PC-3 (cell line): ENCODE results near the gene ATG7. TPM values are rescaled to one million over a fixed set of nuclear protein-coding genes. Genes with fewer than 3 reads are reported as not detected.

Experiments
- ATAC-seq: fragments of 200-7000 bp; cut with Tn5 transposase; 2 replicates; pipeline ENCODE4 v1.9.1; 2020; ENCODE audit warnings: mild to moderate bottlenecking, moderate library complexity
- BruUV-seq: library from RNA; stranded (reverse); fragments of 400-500 nt; replicated peaks from 2 replicates; lab custom pipeline; 2021; lab: Mats Ljungman, UMichigan
- CTCF ChIA-PET: fragments of 300-600 bp; sonication (Branson Sonifier 250); formaldehyde crosslinking; loops from one replicate; lab custom pipeline; 2022; ENCODE audit warnings: antibody characterized with exemption; lab: Charles Lee
- POLR2A ChIA-PET: fragments of 300-600 bp; sonication (Branson Sonifier 250); formaldehyde crosslinking; loops from one replicate; lab custom pipeline; 2022; ENCODE audit warnings: antibody characterized with exemption; ENCODE audit not compliant: unreplicated experiment; lab: Charles Lee
- DNase-seq: peaks from one replicate; pipeline ENCODE4 v3.0.0-alpha.2; 2015
- H2AFZ ChIP-seq: fragments of 300-600 bp; sonication (generic); 2 replicates; pipeline ENCODE4 v1.6.0; 2016; ENCODE audit warnings: antibody characterized with exemption, low read length
- H3F3A ChIP-seq: fragments of 300-600 bp; sonication (generic); one replicate; pipeline ENCODE4 v1.6.0; 2017; ENCODE audit warnings: antibody characterized with exemption, low read length, control low read depth, mild to moderate bottlenecking; ENCODE audit not compliant: unreplicated experiment
- H3K27ac ChIP-seq: fragments of 300-600 bp; sonication (generic); 2 replicates; pipeline ENCODE4 v1.5.1; 2016; ENCODE audit warnings: mild to moderate bottlenecking, low read length
- H3K27me3 ChIP-seq: fragments of 300-600 bp; sonication (generic); 2 replicates; pipeline ENCODE4 v1.6.1; 2016; ENCODE audit warnings: low read length, mixed read lengths
- H3K36me3 ChIP-seq: fragments of 300-600 bp; sonication (generic); 2 replicates; pipeline ENCODE4 v1.6.1; 2016; ENCODE audit warnings: low read depth, mixed run types, low read length, mixed read lengths
- H3K4me1 ChIP-seq: fragments of 300-600 bp; sonication (generic); 2 replicates; pipeline ENCODE4 v1.5.1; 2016; ENCODE audit warnings: low read length; ENCODE audit not compliant: insufficient read depth
- H3K4me2 ChIP-seq: fragments of 300-600 bp; sonication (generic); 2 replicates; pipeline ENCODE4 v1.6.0; 2016; ENCODE audit warnings: low read length
- H3K4me3 ChIP-seq: fragments of 300-600 bp; sonication (generic); 2 replicates; pipeline ENCODE4 v1.5.1; 2016; ENCODE audit warnings: mild to moderate bottlenecking, low read length, mixed read lengths
- H3K79me2 ChIP-seq: fragments of 300-600 bp; sonication (generic); 2 replicates; pipeline ENCODE4 v1.6.1; 2017; ENCODE audit warnings: low read length, mixed read lengths
- H3K9ac ChIP-seq: fragments of 300-600 bp; sonication (generic); 2 replicates; pipeline ENCODE4 v1.6.0; 2016; ENCODE audit warnings: mild to moderate bottlenecking, low read length
- H3K9me2 ChIP-seq: fragments of 300-600 bp; sonication (generic); replicated peaks from 2 replicates; pipeline ENCODE4 v1.6.1; 2016; ENCODE audit warnings: mixed run types, low read length, mixed read lengths
- H3K9me3 ChIP-seq: fragments of 300-600 bp; sonication (generic); 2 replicates; pipeline ENCODE4 v1.6.1; 2016; ENCODE audit warnings: low read length, mixed read lengths
- H4K20me1 ChIP-seq: fragments of 300-600 bp; sonication (generic); 2 replicates; pipeline ENCODE4 v1.6.1; 2016; ENCODE audit warnings: low read length, mixed read lengths
- CTCF ChIP-seq: fragments of 300-600 bp; sonication (generic); conservative IDR thresholded peaks from 2 replicates; pipeline ENCODE4 v1.5.1; 2017; ENCODE audit warnings: antibody characterized with exemption, low read depth, mild to moderate bottlenecking, low read length
- EZH2 ChIP-seq: fragments of 300-600 bp; sonication (generic); IDR thresholded peaks from one replicate; pipeline ENCODE4 v1.6.1; 2017; ENCODE audit warnings: antibody characterized with exemption, mild to moderate bottlenecking, low read length; ENCODE audit not compliant: unreplicated experiment
- EZH2phosphoT487 ChIP-seq: fragments of 300-600 bp; sonication (generic); IDR thresholded peaks from 2 replicates; pipeline ENCODE4 v1.6.1; 2018; ENCODE audit warnings: mild to moderate bottlenecking, antibody characterized with exemption, low read length, borderline replicate concordance
- intact Hi-C: fragments of 100-400 bp; cut with micrococcal nuclease; formaldehyde crosslinking; loops from 2 replicates; pipeline ENCODE4 v1.9.0; 2023
- total RNA-seq: library from RNA; depleted of rRNA; stranded (reverse); fragments of >200 nt; gene quantifications from 2 replicates; pipeline ENCODE4 v1.2.3, GENCODE V29; 2014

Gene ATG7
- total RNA-seq, 1 experiment from 2014 or later, result 36.5 TPM

- intact Hi-C loops, result no loop called here
- Histone ChIP-seq H3K4me1 (peaks cover 12% of the 10 kb centered on the region), H3K9ac (no peak overlapping the region), H3F3A (no peaks in the 10 kb centered on the region), H3K4me3 (no peak overlapping the region), H3K4me2 (no peak overlapping the region), H3K27me3 (no peaks in the 10 kb centered on the region), H3K27ac (no peak overlapping the region), H4K20me1 (no peaks in the 10 kb centered on the region), H3K79me2 (no peaks in the 10 kb centered on the region), H3K9me3 (no peaks in the 10 kb centered on the region), H2AFZ (no peak overlapping the region), H3K9me2 (no peaks in the 10 kb centered on the region), H3K36me3 (no peaks in the 10 kb centered on the region)
- DNase-seq, result no peak
- ChIA-PET CTCF (interaction anchor here (0.6 kb wide), 1 partner anchor 79 kb away, joined by 4 read pairs; no protein-coding TSS in a partner anchor), POLR2A (no interaction called here)
- BruUV-seq, result no TSS peak
- no peak for TF ChIP-seq EZH2
- no peak for TF ChIP-seq CTCF
- TF ChIP-seq EZH2phosphoT487, result no peak
- no peak for ATAC-seq
Measured at GRCh38 chr3:11535243-11535960, 263.2 kb downstream of the ATG7 start.

GRCh38 chr3:11536132-11536935 lies 264.1 kb downstream of the ATG7 start:
- no peak overlapping the region for H3K4me2 ChIP-seq
- no peaks in the 10 kb centered on the region for H3K36me3 ChIP-seq
- H3K27me3 ChIP-seq, result no peaks in the 10 kb centered on the region
- intact Hi-C loops, result no loop called here
- H2AFZ ChIP-seq, result no peak overlapping the region
- TF ChIP-seq CTCF (no peak), EZH2 (no peak), EZH2phosphoT487 (no peak)
- no peaks in the 10 kb centered on the region for H3K9me3 ChIP-seq
- BruUV-seq, result no TSS peak
- no peaks in the 10 kb centered on the region for H3F3A ChIP-seq
- no peaks in the 10 kb centered on the region for H3K9me2 ChIP-seq
- DNase-seq, result no peak
- no peaks in the 10 kb centered on the region for H3K79me2 ChIP-seq
- ChIA-PET POLR2A (interaction anchor here (0.5 kb wide), 1 partner anchor 12 kb away, joined by 5 read pairs; no protein-coding TSS in a partner anchor), CTCF (interaction anchor here (0.6 kb wide), 1 partner anchor 27 kb away, joined by 6 read pairs; no protein-coding TSS in a partner anchor)
- no peak for ATAC-seq
- H4K20me1 ChIP-seq, result no peaks in the 10 kb centered on the region
- H3K4me3 ChIP-seq, result no peak overlapping the region
- peaks cover 12% of the 10 kb centered on the region for H3K4me1 ChIP-seq
- no peak overlapping the region for H3K9ac ChIP-seq
- H3K27ac ChIP-seq, result no peak overlapping the region
